Measurements from ENCODE around the gene MSX1.

MSX1 gene

GRCh38 chr4:4868758-4869723, 9.6 kb downstream of the MSX1 start:
- TF ChIP-seq CTCF (IDR thresholded peaks at IDR 0.05; ENCODE audit: low read depth, low read length), result no peak
- no peak overlapping the region for H3K4me3 ChIP-seq (ENCODE audit: low read depth, low read length)

GRCh38 chr4:4869731-4870571, 10.5 kb downstream of the MSX1 start:
- TF ChIP-seq CTCF (IDR thresholded peaks at IDR 0.05; ENCODE audit: low read depth, low read length), result no peak
- H3K4me3 ChIP-seq (ENCODE audit: low read depth, low read length), result no peak overlapping the region

- TF ChIP-seq CTCF (IDR thresholded peaks at IDR 0.05; ENCODE audit: low read depth, low read length), result no peak
- H3K4me3 ChIP-seq (ENCODE audit: low read depth, low read length), result no peak overlapping the region
Measured at GRCh38 chr4:4870576-4871241, 11.2 kb downstream of the MSX1 start.

GRCh38 chr4:4871242-4871572, 11.7 kb downstream of the MSX1 start:
- H3K4me3 ChIP-seq (ENCODE audit: low read depth, low read length), result no peak overlapping the region
- no peak for TF ChIP-seq CTCF (IDR thresholded peaks at IDR 0.05; ENCODE audit: low read depth, low read length)

- no peak for TF ChIP-seq CTCF (IDR thresholded peaks at IDR 0.05; ENCODE audit: low read depth, low read length)
- H3K4me3 ChIP-seq (ENCODE audit: low read depth, low read length), result no peak overlapping the region
Measured at GRCh38 chr4:4871573-4872313, 12.3 kb downstream of the MSX1 start.

GRCh38 chr4:4872314-4872903, 12.9 kb downstream of the MSX1 start:
- no peak for TF ChIP-seq CTCF (IDR thresholded peaks at IDR 0.05; ENCODE audit: low read depth, low read length)
- no peak overlapping the region for H3K4me3 ChIP-seq (ENCODE audit: low read depth, low read length)

Measured in WI38 (cell line).